HG03108 (cell line): ENCODE data around the gene TMEM143.

Experiments used
- ATAC-seq: cut with Tn5 transposase; IDR thresholded peaks from one replicate; pipeline ENCODE4 v1.9.1; 2021; ENCODE audit warnings: moderate library complexity; ENCODE audit not compliant: unreplicated experiment

Gene TMEM143

GRCh38 chr19:48361912-48362311 is 1.8 kb downstream of the TMEM143 start:
- ATAC-seq, result no peak

GRCh38 chr19:48359123-48359522 is 4.6 kb downstream of the TMEM143 start:
- ATAC-seq, result no peak

- ATAC-seq, result no peak
Observed at GRCh38 chr19:48355365-48355954, 8.3 kb downstream of the TMEM143 start.

- ATAC-seq, result no peak
Observed at GRCh38 chr19:48354332-48354992, 9.3 kb downstream of the TMEM143 start.

- no peak for ATAC-seq
Observed at GRCh38 chr19:48353677-48354076, 10.1 kb downstream of the TMEM143 start.

DNA sequence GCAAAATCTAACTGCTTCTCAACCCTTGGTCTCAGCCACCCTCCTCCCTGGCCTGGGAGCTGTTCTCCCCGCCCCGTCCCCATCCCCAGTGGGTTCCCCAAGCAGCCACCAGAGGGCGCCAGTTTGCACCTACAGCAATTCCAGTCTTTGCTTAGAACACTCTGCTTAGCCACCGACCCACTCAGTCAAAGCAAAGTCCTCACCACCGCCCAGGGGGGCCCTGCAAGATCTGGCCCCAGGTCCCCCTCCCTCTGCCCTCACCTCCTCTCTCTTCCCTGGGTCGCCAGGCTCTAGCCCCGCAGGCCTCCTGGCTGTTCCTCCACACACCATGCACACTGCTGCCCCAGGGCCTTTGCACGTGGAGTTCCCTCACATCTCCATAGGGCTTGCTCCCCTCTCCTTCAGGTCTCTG is 12.4 kb downstream of the TMEM143 start:
- ATAC-seq, result no peak

DNA sequence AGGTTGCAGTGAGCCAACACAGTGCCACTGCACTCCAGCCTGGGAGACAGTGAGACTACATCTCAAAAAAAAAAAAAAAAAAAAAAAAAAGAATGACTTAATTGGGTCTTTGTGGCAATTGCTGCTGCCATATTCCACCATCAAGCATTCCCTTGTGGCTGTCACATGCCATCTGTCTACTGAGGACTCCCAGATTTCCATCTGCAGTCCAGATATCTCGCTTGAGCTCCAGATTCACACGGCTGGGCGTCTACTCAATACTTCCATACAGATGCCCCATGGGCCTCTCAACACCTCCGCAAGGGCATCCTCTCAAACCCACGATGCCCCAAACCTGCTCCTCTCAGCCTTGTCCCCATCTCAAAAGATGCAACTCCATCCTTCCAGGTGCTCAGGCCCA is 12.9 kb downstream of the TMEM143 start:
- ATAC-seq, result no peak

DNA sequence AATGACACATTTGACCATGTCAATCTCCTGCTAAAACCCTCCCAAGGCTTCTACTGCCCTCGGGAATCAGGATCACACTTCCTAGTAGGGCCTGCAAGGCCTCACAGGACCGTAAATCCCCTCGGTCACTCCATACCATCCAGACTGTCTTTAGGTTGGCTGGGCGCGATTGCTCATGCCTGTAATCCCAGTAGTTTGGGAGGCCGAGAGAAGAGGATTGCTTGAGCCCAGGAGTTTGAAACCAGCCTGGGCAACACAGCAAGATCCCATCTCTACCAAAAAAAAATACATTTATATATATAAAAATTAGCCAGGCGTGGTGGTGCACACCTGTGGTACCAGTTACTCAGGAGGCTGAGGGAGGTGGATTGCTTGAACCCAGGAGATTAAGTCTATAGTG is 15.0 kb downstream of the TMEM143 start:
- no peak for ATAC-seq

DNA sequence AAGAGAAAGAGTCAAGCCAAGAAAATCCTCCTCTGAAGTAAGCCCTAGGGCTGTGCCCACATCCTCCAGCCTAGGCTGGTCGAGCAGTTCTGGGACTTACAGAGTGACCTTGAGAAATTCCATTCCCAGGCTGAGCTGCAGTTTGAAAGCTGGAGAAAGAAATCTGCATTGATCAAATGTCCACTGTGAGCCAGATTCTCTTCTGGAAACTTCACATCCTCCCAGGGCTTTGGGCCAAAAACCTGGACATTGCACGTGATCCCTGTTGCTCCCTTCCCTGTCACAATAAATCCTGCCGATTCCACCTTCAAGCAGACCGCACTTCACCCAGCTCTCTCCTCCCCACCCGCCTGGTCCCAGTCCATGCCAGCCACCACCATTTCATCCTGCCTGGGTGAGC is 15.7 kb downstream of the TMEM143 start:
- no peak for ATAC-seq

DNA sequence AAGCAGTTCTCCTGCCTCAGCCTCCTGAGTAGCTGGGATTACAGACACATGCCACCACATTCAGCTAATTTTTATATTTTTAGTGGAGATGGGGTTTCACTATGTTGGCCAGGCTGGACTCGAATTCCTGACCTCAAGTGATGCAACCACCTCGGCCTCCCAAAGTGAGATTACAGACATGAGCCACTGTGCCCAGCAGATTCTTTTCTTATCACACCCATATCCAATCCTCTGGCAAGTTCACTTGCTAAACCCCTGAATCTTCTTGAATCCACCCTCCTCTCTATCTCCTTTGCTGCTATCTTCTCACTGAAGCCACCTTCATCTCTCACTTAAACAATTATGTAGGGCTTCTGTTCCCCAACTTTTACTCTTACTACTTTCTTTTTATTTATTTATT is 17.5 kb downstream of the TMEM143 start:
- no peak for ATAC-seq

DNA sequence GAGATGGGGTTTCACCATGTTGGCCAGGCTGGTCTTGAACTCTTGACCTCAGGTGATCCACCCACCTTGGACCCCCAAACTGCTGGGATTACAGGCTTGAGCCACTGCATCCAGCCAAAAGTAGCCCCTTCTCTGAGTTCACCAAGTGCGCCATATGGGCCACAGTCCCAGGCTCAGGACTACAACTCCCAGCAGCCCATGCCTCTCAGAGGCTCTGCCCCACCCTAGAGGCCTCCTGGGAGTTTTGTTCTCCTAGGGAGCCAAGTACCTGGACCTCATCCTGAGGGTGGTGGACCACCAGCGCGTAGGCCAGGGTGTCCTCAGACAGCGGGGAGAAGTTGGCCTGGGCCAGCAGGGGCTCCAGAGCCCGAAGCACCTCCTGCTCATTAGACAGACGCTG is 18.8 kb downstream of the TMEM143 start:
- ATAC-seq, result no peak

- ATAC-seq, result no peak
Observed at GRCh38 chr19:48342841-48343540, 20.7 kb downstream of the TMEM143 start.

DNA sequence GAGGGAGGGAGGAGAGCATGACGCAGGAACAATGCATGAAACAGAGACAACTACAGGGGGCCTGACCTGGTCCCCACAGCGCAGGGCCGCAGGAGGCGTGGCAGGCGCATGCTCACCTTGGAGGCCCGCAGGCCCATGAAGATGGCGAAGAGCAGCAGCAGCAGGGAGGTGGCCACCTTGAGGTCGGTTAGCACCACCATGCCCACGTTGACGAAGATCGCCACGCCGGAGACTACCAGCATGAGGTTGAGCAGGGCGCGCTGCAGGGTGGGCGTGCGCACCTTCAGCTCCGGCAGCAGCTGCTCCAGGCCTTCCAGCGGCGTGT is 21.4 kb downstream of the TMEM143 start:
- no peak for ATAC-seq

- ATAC-seq, result no peak
Observed at GRCh38 chr19:48341515-48342413, 22.0 kb downstream of the TMEM143 start.

- ATAC-seq, result no peak
Observed at GRCh38 chr19:48340995-48341394, 22.7 kb downstream of the TMEM143 start.

GRCh38 chr19:48338802-48339503 is 24.8 kb downstream of the TMEM143 start:
- ATAC-seq, result no peak

- ATAC-seq, result no peak
Observed at GRCh38 chr19:48338253-48338755, 25.4 kb downstream of the TMEM143 start.

DNA sequence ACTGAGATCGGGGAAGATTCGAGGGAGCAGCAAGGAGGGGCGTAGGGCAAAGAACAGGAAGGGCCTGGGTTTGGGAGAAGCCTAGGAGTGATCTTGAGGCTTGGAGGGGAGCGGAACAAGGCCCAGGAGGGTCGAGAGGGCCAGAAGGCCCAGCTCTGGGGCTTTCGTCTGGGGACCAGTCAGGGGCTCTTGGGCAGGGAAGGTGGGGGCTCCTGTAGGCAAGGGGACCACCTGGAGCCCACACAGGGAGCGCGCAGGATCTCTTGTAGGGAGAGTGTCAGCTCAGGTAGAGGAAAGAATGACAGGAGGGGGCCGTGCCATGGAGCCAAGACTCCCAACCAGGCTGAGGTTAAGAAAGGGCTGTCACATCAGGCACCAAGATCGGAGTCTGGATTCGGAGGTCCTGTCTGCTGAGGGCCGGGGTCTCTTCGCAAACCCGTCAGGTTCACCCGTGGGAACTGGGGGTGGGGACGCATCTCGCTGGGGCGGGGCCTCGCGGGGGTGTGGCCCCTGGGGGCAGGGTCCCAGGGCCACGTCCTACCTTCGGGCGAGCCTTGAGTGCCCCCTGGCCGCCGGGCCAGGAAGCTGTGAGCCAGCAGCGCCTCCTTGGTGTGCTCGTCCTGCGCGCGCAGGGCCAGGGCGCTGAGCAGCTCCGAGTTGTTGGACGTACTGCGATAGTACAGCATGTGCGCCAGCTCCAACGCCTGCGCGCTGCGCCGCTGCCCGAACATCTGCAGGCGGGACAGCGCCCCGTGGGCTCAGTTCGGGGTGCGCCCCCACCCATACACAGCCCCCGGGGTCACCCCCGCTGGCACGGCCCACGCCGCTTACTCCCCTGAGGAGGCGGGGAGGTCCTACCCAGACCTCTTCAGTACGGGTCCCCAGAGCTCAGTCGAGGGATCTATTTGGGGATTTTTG is 30.0 kb downstream of the TMEM143 start:
- peak; percentile 40 for ATAC-seq

DNA sequence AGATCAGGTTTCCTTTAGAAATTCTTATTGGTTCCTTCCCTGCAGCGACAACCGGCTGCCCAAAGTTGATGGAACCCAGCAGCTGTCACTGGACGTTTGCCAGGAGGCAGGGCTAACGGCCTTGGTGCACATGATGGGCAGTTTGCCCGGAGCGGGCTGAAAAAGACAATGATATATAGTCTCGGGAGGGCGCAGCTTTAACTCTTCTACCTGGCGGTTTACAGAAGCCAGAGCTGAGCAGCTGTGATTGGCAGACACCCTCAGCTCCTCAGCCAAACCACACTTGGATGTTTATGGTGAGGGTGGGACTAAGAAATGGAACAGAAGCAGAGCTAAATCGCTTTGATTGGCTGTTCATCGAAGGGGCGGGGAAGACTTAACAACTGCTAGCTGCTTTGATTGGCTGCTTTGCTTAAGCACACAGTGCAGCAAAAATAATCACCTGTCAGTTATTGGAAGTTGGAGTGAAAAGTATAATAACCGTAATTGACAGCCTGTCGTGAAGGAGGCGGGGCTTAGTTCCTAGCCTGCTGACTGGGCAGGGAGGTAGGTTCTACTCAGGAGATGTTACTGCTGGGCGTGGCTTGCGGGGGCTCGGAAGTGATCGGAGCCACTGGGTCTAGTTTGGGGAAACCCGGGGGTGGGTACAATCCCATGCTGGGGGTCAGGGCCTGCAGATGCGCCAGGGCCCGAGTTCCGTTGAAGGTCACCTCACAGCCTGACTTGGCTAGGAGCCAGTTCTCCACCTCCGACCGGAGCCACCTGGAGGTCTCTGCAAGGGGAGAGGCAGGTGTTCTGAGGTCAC is 30.9 kb downstream of the TMEM143 start:
- ATAC-seq, result peak; percentile 53
